Sigmoid colon (tissue), 7 donors: Measurements from ENCODE around the gene DGLUCY. TPM values are rescaled to one million over a fixed set of nuclear protein-coding genes. Genes with fewer than 3 reads are reported as not detected.

Experiments
- DNase-seq: peaks from one replicate; pipeline ENCODE4 v3.0.0-alpha.2; 2019
- H3K27ac ChIP-seq, 4 donors: fragments of 200-600 bp; sonication (generic); one replicate each; pipeline ENCODE4 v1.5.1; 2016 to 2019; ENCODE audit warnings: mild to moderate bottlenecking in 1 of 4
- H3K27me3 ChIP-seq, 3 donors: fragments of 200-600 bp; sonication (generic); one replicate each; pipeline ENCODE4 v1.5.1; 2019; ENCODE audit warnings: mild to moderate bottlenecking in 1 of 3
- H3K36me3 ChIP-seq, 4 donors: fragments of 200-600 bp; sonication (generic); one replicate each; pipeline ENCODE4 v1.5.1; 2016 to 2019
- H3K4me1 ChIP-seq, 4 donors: fragments of 200-600 bp; sonication (generic); one replicate each; pipeline ENCODE4 v1.5.1; 2017 to 2019
- H3K4me3 ChIP-seq, 4 donors: fragments of 200-600 bp; sonication (generic); one replicate each; pipeline ENCODE4 v1.5.1; 2017 to 2019; ENCODE audit warnings: mild to moderate bottlenecking in 2 of 4, moderate library complexity in 1 of 4
- H3K9me3 ChIP-seq, 4 donors: fragments of 200-600 bp in 3 of 4; sonication (generic) in 3 of 4; one replicate each; pipeline versions ENCODE4 v1.5.1 to v1.6.1; 2013 to 2019
- CTCF ChIP-seq, 4 experiments: fragments of 450-650 bp in 3 of 4; fragments of 200-600 bp in 1 of 4; IDR thresholded peaks; one replicate each; pipeline ENCODE4 v1.5.1; 2016 to 2019; ENCODE audit warnings: antibody characterized with exemption in 4 of 4, mild to moderate bottlenecking in 3 of 4, moderate library complexity in 2 of 4
- EP300 ChIP-seq, 4 donors: sonication (generic); formaldehyde crosslinking; IDR thresholded peaks; one replicate each; pipeline ENCODE4 v1.6.1; 2017; ENCODE audit warnings: antibody characterized with exemption in 4 of 4
- POLR2A ChIP-seq, 2 donors: fragments of 450-650 bp; IDR thresholded peaks; one replicate each; pipeline ENCODE4 v1.6.1; 2016; ENCODE audit warnings: antibody characterized with exemption in 2 of 2, mild to moderate bottlenecking in 2 of 2, moderate library complexity in 2 of 2
- POLR2AphosphoS5 ChIP-seq, 4 donors: sonication (generic); formaldehyde crosslinking; IDR thresholded peaks; one replicate each; pipeline ENCODE4 v1.6.1; 2017; ENCODE audit warnings: antibody characterized with exemption in 4 of 4
- WGBS, 2 donors: extraction: QIAGEN DNeasy Blood & Tissue Kit; methylation state at CpG; one replicate each; pipeline ENCODE4 v1.1.7; 2013; 5-methylcytosine and 5-hydroxymethylcytosine counted together
- intact Hi-C: fragments of 100-400 bp; cut with DNase I; formaldehyde crosslinking; loops from one replicate; pipeline ENCODE4 v1.15.1; 2023
- polyA plus RNA-seq, 3 donors: library from polyadenylated mRNA; stranded (reverse); fragments of 200-250 nt; gene quantifications; one replicate each; pipeline ENCODE4 v1.2.3, GENCODE V29; 2013
- total RNA-seq, 4 donors: library from RNA; depleted of rRNA; stranded (reverse); fragments of >200 nt; gene quantifications; one replicate each; pipeline ENCODE4 v1.1.0, GENCODE V29; 2016
- donor health status: healthy with polysubstance abuse.
- donor health status: Bipolar disorder and iron deficiency.
- donor health status: healthy.

DGLUCY gene
- total and polyA plus RNA-seq, 7 donors = 14.4 to 99.4 (median 49.8) TPM

GRCh38 chr14:91126761-91127160 lies 12.9 kb downstream of the DGLUCY start:
- Histone ChIP-seq H3K27me3 (no peaks in the 10 kb centered on the region), H3K36me3 (peaks cover 0 to 23% (median 4%) of the 10 kb centered on the region in 4 donors), H3K27ac (peak overlapping the region in 3 of 4 donors; percentile 25 to 83 (median 82)), H3K9me3 (no peaks in the 10 kb centered on the region), H3K4me3 (no peak overlapping the region), H3K4me1 (peaks cover 0 to 47% (median 34%) of the 10 kb centered on the region in 4 donors)
- 80 to 92% methylated on average over 2 of the region's 2 CpGs for WGBS, 2 donors
- DNase-seq = no peak
- TF ChIP-seq POLR2A (IDR thresholded peaks at IDR 0.05) = no peak
- no peak for TF ChIP-seq CTCF (IDR thresholded peaks at IDR 0.05)
- TF ChIP-seq POLR2AphosphoS5 (IDR thresholded peaks at IDR 0.05) = no peak
- intact Hi-C loops = no loop called here

- Histone ChIP-seq H3K36me3 (peaks cover 0 to 29% (median 6%) of the 10 kb centered on the region in 4 donors), H3K4me1 (peaks cover 0 to 41% (median 32%) of the 10 kb centered on the region in 4 donors), H3K27ac (peak overlapping the region in 3 of 4 donors; percentile 25 to 83 (median 82)), H3K27me3 (no peaks in the 10 kb centered on the region), H3K4me3 (no peak overlapping the region), H3K9me3 (no peaks in the 10 kb centered on the region)
- 19 to 58% methylated on average over 8 of the region's 8 CpGs for WGBS, 2 donors
- TF ChIP-seq POLR2AphosphoS5 (IDR thresholded peaks at IDR 0.05) (no peak), POLR2A (IDR thresholded peaks at IDR 0.05) (no peak), CTCF (IDR thresholded peaks at IDR 0.05) (no peak), EP300 (IDR thresholded peaks at IDR 0.05) (no peak)
- intact Hi-C loops = no loop called here
- no peak for DNase-seq
Measured at GRCh38 chr14:91127401-91127801, 13.5 kb downstream of the DGLUCY start.

GRCh38 chr14:91127924-91128323 lies 14.1 kb downstream of the DGLUCY start:
- peak overlapping the region in 2 of 4 donors; percentile 82 to 83 for H3K27ac ChIP-seq

GRCh38 chr14:91128699-91129098 lies 14.8 kb downstream of the DGLUCY start:
- intact Hi-C loops = no loop called here
- no peak for TF ChIP-seq POLR2AphosphoS5 (IDR thresholded peaks at IDR 0.05)
- no peak for TF ChIP-seq POLR2A (IDR thresholded peaks at IDR 0.05)
- Histone ChIP-seq H3K4me1 (peaks cover 0 to 30% (median 19%) of the 10 kb centered on the region in 4 donors), H3K36me3 (peaks cover 0 to 37% (median 8%) of the 10 kb centered on the region in 4 donors), H3K4me3 (no peak overlapping the region), H3K9me3 (no peaks in the 10 kb centered on the region), H3K27me3 (no peaks in the 10 kb centered on the region), H3K27ac (peak overlapping the region in 2 of 4 donors; percentile 11 to 83)
- WGBS, 2 donors = 89 to 90% methylated on average over 4 of the region's 4 CpGs
- no peak for DNase-seq

More at GRCh38 chr14:91127924-91128323, 14.1 kb downstream of the DGLUCY start:
- 95 to 98% methylated on average over 4 of the region's 4 CpGs for WGBS, 2 donors
- Histone ChIP-seq H3K4me3 (no peak overlapping the region), H3K36me3 (peaks cover 0 to 34% (median 8%) of the 10 kb centered on the region in 4 donors), H3K4me1 (peaks cover 0 to 38% (median 27%) of the 10 kb centered on the region in 4 donors), H3K27me3 (no peaks in the 10 kb centered on the region), H3K9me3 (no peaks in the 10 kb centered on the region)
- TF ChIP-seq CTCF (IDR thresholded peaks at IDR 0.05) (no peak), POLR2A (IDR thresholded peaks at IDR 0.05) (no peak), EP300 (IDR thresholded peaks at IDR 0.05) (no peak), POLR2AphosphoS5 (IDR thresholded peaks at IDR 0.05) (no peak)
- intact Hi-C loops = no loop called here
- DNase-seq = no peak

GRCh38 chr14:91129261-91129660 lies 15.4 kb downstream of the DGLUCY start:
- H3K27me3 ChIP-seq = no peaks in the 10 kb centered on the region
- no peak overlapping the region for H3K4me3 ChIP-seq
- peaks cover 0 to 37% (median 8%) of the 10 kb centered on the region in 4 donors for H3K36me3 ChIP-seq
- H3K27ac ChIP-seq = peak overlapping the region in 2 of 4 donors; percentile 11 to 83
- no peak for DNase-seq
- TF ChIP-seq POLR2A (IDR thresholded peaks at IDR 0.05) = no peak
- no peak for TF ChIP-seq CTCF (IDR thresholded peaks at IDR 0.05)
- TF ChIP-seq POLR2AphosphoS5 (IDR thresholded peaks at IDR 0.05) = no peak
- no peak for TF ChIP-seq EP300 (IDR thresholded peaks at IDR 0.05)
- WGBS, 2 donors = 59 to 72% methylated on average over 2 of the region's 2 CpGs
- H3K4me1 ChIP-seq = peaks cover 0 to 24% (median 14%) of the 10 kb centered on the region in 4 donors
- no peaks in the 10 kb centered on the region for H3K9me3 ChIP-seq
- intact Hi-C loops = no loop called here
